Chondrocyte (in vitro differentiated cells): ENCODE results near the gene RIPOR2. TPM values are rescaled to one million over a fixed set of nuclear protein-coding genes. Genes with fewer than 3 reads are reported as not detected.

Source experiments
- DNase-seq: peaks from one replicate; pipeline ENCODE4 v3.0.0; 2021; ENCODE audit warnings: mixed read lengths, low spot score
- H3K27ac Mint-ChIP-seq: one replicate; pipeline ENCODE4 v1.8.0; 2021; ENCODE audit warnings: mild to moderate bottlenecking, moderate library complexity, mixed read lengths; ENCODE audit not compliant: unreplicated experiment
- H3K27me3 Mint-ChIP-seq: 2 replicates; pipeline ENCODE4 v1.8.0; 2021; ENCODE audit warnings: low read depth, mixed read lengths
- H3K36me3 Mint-ChIP-seq: 2 replicates; pipeline ENCODE4 v1.8.0; 2021; ENCODE audit warnings: low read depth, mixed read lengths
- H3K4me1 Mint-ChIP-seq: 2 replicates; pipeline ENCODE4 v1.8.0; 2021; ENCODE audit warnings: low read depth, mild to moderate bottlenecking, mixed read lengths
- H3K4me3 Mint-ChIP-seq: one replicate; pipeline ENCODE4 v1.8.0; 2021; ENCODE audit warnings: mild to moderate bottlenecking, moderate library complexity, mixed read lengths; ENCODE audit not compliant: unreplicated experiment
- H3K9me3 Mint-ChIP-seq: 2 replicates; pipeline ENCODE4 v1.8.0; 2021; ENCODE audit warnings: low read depth, mixed read lengths
- CTCF ChIP-seq: fragments of 200-600 bp; sonication (generic); IDR thresholded peaks from 2 replicates; pipeline ENCODE4 v1.5.0; 2021; ENCODE audit warnings: antibody characterized with exemption, mild to moderate bottlenecking, moderate library complexity
- total RNA-seq: library from RNA; stranded (reverse); gene quantifications from 3 replicates; pipeline ENCODE4 v1.2.1, GENCODE V29; 2021

RIPOR2 gene
- total RNA-seq, 1 donor from 2014 or later, result 0.62 TPM

- no peaks in the 10 kb centered on the region for H3K9me3 Mint-ChIP-seq
These were observed 70.6 kb downstream of the RIPOR2 start for GRCh38 chr6:24865161-24865560.

GRCh38 chr6:24864343-24864742 is 71.4 kb downstream of the RIPOR2 start:
- no peak for DNase-seq
- no peak for TF ChIP-seq CTCF
- H3K27me3 Mint-ChIP-seq, result no peaks in the 10 kb centered on the region

More at GRCh38 chr6:24865161-24865560, 70.6 kb downstream of the RIPOR2 start:
- Mint-ChIP-seq H3K4me1 (peaks cover 2% of the 10 kb centered on the region), H3K27me3 (no peaks in the 10 kb centered on the region), H3K36me3 (no peaks in the 10 kb centered on the region), H3K4me3 (no peak overlapping the region), H3K27ac (no peak overlapping the region)
- no peak for TF ChIP-seq CTCF
- no peak for DNase-seq

GRCh38 chr6:24861934-24862333 is 73.8 kb downstream of the RIPOR2 start:
- Mint-ChIP-seq H3K27ac (no peak overlapping the region), H3K27me3 (no peaks in the 10 kb centered on the region), H3K4me1 (peaks cover 2% of the 10 kb centered on the region), H3K4me3 (no peak overlapping the region), H3K9me3 (no peaks in the 10 kb centered on the region), H3K36me3 (no peaks in the 10 kb centered on the region)
- no peak for TF ChIP-seq CTCF
- DNase-seq, result no peak

More at GRCh38 chr6:24864343-24864742, 71.4 kb downstream of the RIPOR2 start:
- H3K36me3 Mint-ChIP-seq, result no peaks in the 10 kb centered on the region
- H3K4me1 Mint-ChIP-seq, result peaks cover 2% of the 10 kb centered on the region
- no peak overlapping the region for H3K4me3 Mint-ChIP-seq
- no peak overlapping the region for H3K27ac Mint-ChIP-seq
- no peaks in the 10 kb centered on the region for H3K9me3 Mint-ChIP-seq

- Mint-ChIP-seq H3K4me1 (peaks cover 12% of the 10 kb centered on the region), H3K36me3 (no peaks in the 10 kb centered on the region), H3K4me3 (no peak overlapping the region), H3K9me3 (no peaks in the 10 kb centered on the region), H3K27ac (no peak overlapping the region), H3K27me3 (no peaks in the 10 kb centered on the region)
- no peak for TF ChIP-seq CTCF
- DNase-seq, result no peak
These were observed 76.1 kb downstream of the RIPOR2 start for GRCh38 chr6:24859608-24860200.

GRCh38 chr6:24859132-24859531 is 76.6 kb downstream of the RIPOR2 start:
- Mint-ChIP-seq H3K4me3 (no peak overlapping the region), H3K36me3 (no peaks in the 10 kb centered on the region), H3K27me3 (no peaks in the 10 kb centered on the region), H3K27ac (no peak overlapping the region), H3K9me3 (no peaks in the 10 kb centered on the region), H3K4me1 (peaks cover 10% of the 10 kb centered on the region)
- DNase-seq, result no peak
- no peak for TF ChIP-seq CTCF
